GM11168 (cell line): ENCODE measurements around the gene NSFL1C.

ENCODE experiments used
- in situ Hi-C: fragments of 300-500 bp; cut with MboI; formaldehyde crosslinking; loops from one replicate; pipeline ENCODE4 v1.12.0; 2022; ENCODE audit warnings: low sequenced_read_pairs; ENCODE audit not compliant: unreplicated experiment

The NSFL1C gene

GRCh38 chr20:1489325-1489724 lies 22.7 kb upstream of the NSFL1C start:
- in situ Hi-C loops: no loop called here

- in situ Hi-C loops: no loop called here
These were observed 19.9 kb upstream of the NSFL1C start for GRCh38 chr20:1486566-1486965.

- in situ Hi-C loops: no loop called here
These were observed 17.9 kb upstream of the NSFL1C start for GRCh38 chr20:1484438-1485116.

- in situ Hi-C loops: no loop called here
These were observed 13.4 kb upstream of the NSFL1C start for GRCh38 chr20:1479831-1480595.

- in situ Hi-C loops: no loop called here
These were observed 11.9 kb upstream of the NSFL1C start for GRCh38 chr20:1478566-1478965.

GRCh38 chr20:1477896-1478490 lies 11.3 kb upstream of the NSFL1C start:
- in situ Hi-C loops: no loop called here

GRCh38 chr20:1474817-1475603 lies 8.4 kb upstream of the NSFL1C start:
- in situ Hi-C loops: no loop called here

- in situ Hi-C loops: no loop called here
These were observed 7.7 kb upstream of the NSFL1C start for GRCh38 chr20:1474325-1474724.

- in situ Hi-C loops: no loop called here
These were observed 6.9 kb upstream of the NSFL1C start for GRCh38 chr20:1473246-1474220.

- in situ Hi-C loops: no loop called here
These were observed 6.1 kb upstream of the NSFL1C start for GRCh38 chr20:1472556-1473245.

- in situ Hi-C loops: no loop called here
These were observed 4.6 kb upstream of the NSFL1C start for GRCh38 chr20:1471242-1471641.

GRCh38 chr20:1469925-1470571 lies 3.4 kb upstream of the NSFL1C start:
- in situ Hi-C loops: no loop called here

GRCh38 chr20:1469306-1469905 lies 2.8 kb upstream of the NSFL1C start:
- in situ Hi-C loops: no loop called here

GRCh38 chr20:1468117-1468624 lies 1.5 kb upstream of the NSFL1C start:
- in situ Hi-C loops: no loop called here

- in situ Hi-C loops: no loop called here
These were observed 887 bp upstream of the NSFL1C start for GRCh38 chr20:1467355-1468116.

GRCh38 chr20:1467082-1467354 lies 369 bp upstream of the NSFL1C start:
- in situ Hi-C loops: no loop called here

GRCh38 chr20:1465470-1466210 lies 1.0 kb downstream of the NSFL1C start:
- in situ Hi-C loops: no loop called here
